Neural cell (in vitro differentiated cells): Measurements from ENCODE around the gene HMGCR. TPM values are rescaled to one million over a fixed set of nuclear protein-coding genes. Genes with fewer than 3 reads are reported as not detected.

Experiments
- H2AFZ ChIP-seq: fragments of 200-600, 300-800 bp; sonication (generic), shearing (Covaris generic); 2 replicates; pipeline ENCODE4 v1.6.0; 2014; ENCODE audit warnings: low read depth, mild to moderate bottlenecking, antibody characterized with exemption, low read length, moderate library complexity
- H3F3A ChIP-seq: fragments of 200-600 bp; shearing (Covaris generic); 2 replicates; pipeline ENCODE4 v1.6.1; 2016; ENCODE audit warnings: mild to moderate bottlenecking, moderate library complexity, mixed read lengths, antibody characterized with exemption, low read length; ENCODE audit not compliant: insufficient read depth, poor library complexity, severe bottlenecking
- H3K27ac ChIP-seq: fragments of 200-600, 300-800 bp; sonication (generic), shearing (Covaris generic); 2 replicates; pipeline ENCODE4 v1.5.1; 2014; ENCODE audit warnings: mild to moderate bottlenecking, low read length, moderate library complexity
- H3K27me3 ChIP-seq: fragments of 300-800, 200-600 bp; sonication (generic), shearing (Covaris generic); 2 replicates; pipeline ENCODE4 v1.6.0; 2014; ENCODE audit warnings: mild to moderate bottlenecking, low read depth, low read length, moderate library complexity; ENCODE audit not compliant: insufficient read depth
- H3K36me3 ChIP-seq: fragments of 300-800, 200-600 bp; sonication (generic), shearing (Covaris generic); 2 replicates; pipeline ENCODE4 v1.5.1; 2014; ENCODE audit warnings: mild to moderate bottlenecking, antibody characterized with exemption, low read length, moderate library complexity; ENCODE audit not compliant: insufficient read depth
- H3K4me2 ChIP-seq: fragments of 300-800, 200-600 bp; sonication (generic), shearing (Covaris generic); 2 replicates; pipeline ENCODE4 v1.6.0; 2014; ENCODE audit warnings: mild to moderate bottlenecking, low read length
- H3K4me3 ChIP-seq: fragments of 300-800, 200-600 bp; sonication (generic), shearing (Covaris generic); 2 replicates; pipeline ENCODE4 v1.5.1; 2014; ENCODE audit warnings: mild to moderate bottlenecking, low read length, moderate library complexity
- H3K79me2 ChIP-seq: fragments of 200-600 bp; shearing (Covaris generic); replicated peaks from 2 replicates; pipeline ENCODE4 v1.6.0; 2014; ENCODE audit warnings: mild to moderate bottlenecking, low read length, moderate library complexity; ENCODE audit not compliant: insufficient read depth
- H3K9ac ChIP-seq: fragments of 300-800, 200-600 bp; sonication (generic), shearing (Covaris generic); 2 replicates; pipeline ENCODE4 v1.6.1; 2016; ENCODE audit warnings: mild to moderate bottlenecking, low read length, mixed read lengths
- H3K9me2 ChIP-seq: fragments of 200-600 bp; shearing (Covaris generic); 2 replicates; pipeline ENCODE4 v1.6.1; 2016; ENCODE audit warnings: mild to moderate bottlenecking, low read length, mixed read lengths; ENCODE audit not compliant: insufficient read depth
- H3K9me3 ChIP-seq: fragments of 200-600, 300-800 bp; sonication (generic), shearing (Covaris generic); 2 replicates; pipeline ENCODE4 v1.6.1; 2016; ENCODE audit warnings: mild to moderate bottlenecking, mixed run types, low read length, moderate library complexity, mixed read lengths
- H4K20me1 ChIP-seq: fragments of 200-600 bp; shearing (Covaris generic); 2 replicates; pipeline ENCODE4 v1.6.1; 2016; ENCODE audit warnings: mild to moderate bottlenecking, mixed run types; ENCODE audit not compliant: insufficient read depth
- EP300 ChIP-seq: fragments of 450-650 bp; conservative IDR thresholded peaks from 2 replicates; pipeline ENCODE4 v1.6.1; 2014; ENCODE audit warnings: antibody characterized with exemption, mild to moderate bottlenecking, moderate library complexity; ENCODE audit not compliant: poor library complexity, severe bottlenecking
- EZH2 ChIP-seq: fragments of 200-600, 300-800 bp; shearing (Covaris generic), sonication (generic); IDR thresholded peaks from 2 replicates; pipeline ENCODE4 v1.6.1; 2014; ENCODE audit warnings: antibody characterized with exemption, low read length, borderline replicate concordance, mild to moderate bottlenecking; ENCODE audit not compliant: insufficient read depth, poor library complexity, severe bottlenecking
- MXI1 ChIP-seq: fragments of 450-650 bp; conservative IDR thresholded peaks from 2 replicates; pipeline ENCODE4 v1.6.1; 2014; ENCODE audit warnings: antibody characterized with exemption, mild to moderate bottlenecking; ENCODE audit not compliant: poor library complexity, severe bottlenecking
- POLR2AphosphoS5 ChIP-seq: IDR thresholded peaks from 2 replicates; pipeline ENCODE4 v1.6.1; 2012
- RAD21 ChIP-seq: fragments of 450-650 bp; conservative IDR thresholded peaks from 2 replicates; pipeline ENCODE4 v1.6.1; 2014; ENCODE audit warnings: antibody characterized with exemption, mild to moderate bottlenecking, moderate library complexity
- SMC3 ChIP-seq: fragments of 450-650 bp; conservative IDR thresholded peaks from 2 replicates; pipeline ENCODE4 v1.6.1; 2014; ENCODE audit warnings: antibody characterized with exemption, mild to moderate bottlenecking, moderate library complexity; ENCODE audit not compliant: poor library complexity
- TAF1 ChIP-seq: IDR thresholded peaks from 2 replicates; pipeline ENCODE4 v1.6.1; 2012; ENCODE audit warnings: low read depth
- polyA plus RNA-seq: library from polyadenylated mRNA; depleted of rRNA; stranded (reverse); fragments of >200 nt; gene quantifications from 2 replicates; pipeline ENCODE4 v1.2.3, GENCODE V29; 2014
- TF ChIP-seq, protein P1 (sequence below): IDR thresholded peaks from 2 replicates; pipeline ENCODE4 v1.6.1; 2012; ENCODE audit warnings: borderline replicate concordance
- TF ChIP-seq, protein P2 (sequence below): fragments of 450-650 bp; IDR thresholded peaks from 2 replicates; pipeline ENCODE4 v1.5.1; 2014; ENCODE audit warnings: antibody characterized with exemption, mild to moderate bottlenecking, moderate library complexity; ENCODE audit not compliant: poor library complexity, severe bottlenecking

Gene HMGCR
- polyA plus RNA-seq, 1 donor from 2014 or later = 293 TPM

DNA sequence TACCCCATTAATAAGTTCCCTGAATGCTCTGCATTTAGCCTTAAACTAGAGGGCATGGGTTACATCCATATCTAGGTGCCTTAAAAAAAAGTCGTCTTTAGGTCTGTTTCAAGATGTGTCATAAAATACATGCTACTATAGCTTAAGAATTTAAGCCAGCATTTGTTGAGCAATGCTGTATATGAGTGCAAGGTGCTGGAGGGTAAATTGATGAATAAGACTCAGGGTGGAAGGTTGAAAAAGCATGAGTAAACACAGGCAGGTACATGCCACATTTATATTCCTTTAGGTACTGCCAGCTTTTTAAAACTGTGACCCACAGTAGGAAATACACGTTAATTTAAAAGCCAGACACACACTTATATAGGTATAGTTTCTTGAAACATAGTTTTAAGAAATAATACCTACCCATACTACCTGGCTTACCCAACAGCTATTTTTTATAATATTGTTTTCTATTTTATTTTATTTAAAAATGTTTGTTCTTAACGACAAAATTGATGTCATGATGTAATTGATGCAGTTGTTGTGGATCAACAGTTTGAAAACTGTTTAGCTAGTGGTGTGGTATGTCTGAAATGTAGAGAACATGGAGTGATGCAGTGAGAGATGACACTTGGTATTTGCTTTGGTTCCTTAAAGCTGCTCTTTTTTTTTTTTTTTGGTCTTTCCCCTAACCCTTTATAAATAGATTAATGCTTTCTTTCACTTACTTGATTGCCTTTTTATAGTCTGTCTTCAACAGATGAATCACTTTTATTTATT lies 3.9 kb downstream of the HMGCR start:
- no peaks in the 10 kb centered on the region for H3K27me3 ChIP-seq
- peak overlapping the region; percentile 97 for H3K4me3 ChIP-seq

DNA sequence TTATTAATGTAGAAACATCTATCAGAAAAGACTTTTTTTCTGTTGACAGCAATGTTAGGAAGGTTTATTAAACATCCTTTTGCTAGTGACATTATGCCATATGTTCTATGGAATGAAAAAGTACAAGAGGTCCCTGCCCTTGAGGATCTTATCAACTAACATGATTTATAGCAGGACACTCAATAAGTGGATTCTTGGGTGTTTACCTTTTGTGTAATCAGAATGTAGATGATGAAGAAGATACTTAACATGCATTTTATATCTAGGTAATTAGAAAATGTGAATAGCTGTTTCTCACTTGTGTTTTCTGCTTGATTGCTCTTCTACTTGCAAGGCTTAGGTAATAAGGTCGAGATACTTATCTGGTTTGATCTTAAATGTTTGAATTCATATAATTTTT lies 4.9 kb downstream of the HMGCR start:
- H2AFZ ChIP-seq = no peak overlapping the region
- H3K27me3 ChIP-seq = no peaks in the 10 kb centered on the region
- peaks cover 25% of the 10 kb centered on the region for H4K20me1 ChIP-seq
- no peaks in the 10 kb centered on the region for H3K9me3 ChIP-seq
- no peaks in the 10 kb centered on the region for H3F3A ChIP-seq
- no peak overlapping the region for H3K9ac ChIP-seq
- H3K4me2 ChIP-seq = peak overlapping the region; percentile 13
- no peak overlapping the region for H3K27ac ChIP-seq
- no peak for TF ChIP-seq TAF1
- TF ChIP-seq, protein P1, sequence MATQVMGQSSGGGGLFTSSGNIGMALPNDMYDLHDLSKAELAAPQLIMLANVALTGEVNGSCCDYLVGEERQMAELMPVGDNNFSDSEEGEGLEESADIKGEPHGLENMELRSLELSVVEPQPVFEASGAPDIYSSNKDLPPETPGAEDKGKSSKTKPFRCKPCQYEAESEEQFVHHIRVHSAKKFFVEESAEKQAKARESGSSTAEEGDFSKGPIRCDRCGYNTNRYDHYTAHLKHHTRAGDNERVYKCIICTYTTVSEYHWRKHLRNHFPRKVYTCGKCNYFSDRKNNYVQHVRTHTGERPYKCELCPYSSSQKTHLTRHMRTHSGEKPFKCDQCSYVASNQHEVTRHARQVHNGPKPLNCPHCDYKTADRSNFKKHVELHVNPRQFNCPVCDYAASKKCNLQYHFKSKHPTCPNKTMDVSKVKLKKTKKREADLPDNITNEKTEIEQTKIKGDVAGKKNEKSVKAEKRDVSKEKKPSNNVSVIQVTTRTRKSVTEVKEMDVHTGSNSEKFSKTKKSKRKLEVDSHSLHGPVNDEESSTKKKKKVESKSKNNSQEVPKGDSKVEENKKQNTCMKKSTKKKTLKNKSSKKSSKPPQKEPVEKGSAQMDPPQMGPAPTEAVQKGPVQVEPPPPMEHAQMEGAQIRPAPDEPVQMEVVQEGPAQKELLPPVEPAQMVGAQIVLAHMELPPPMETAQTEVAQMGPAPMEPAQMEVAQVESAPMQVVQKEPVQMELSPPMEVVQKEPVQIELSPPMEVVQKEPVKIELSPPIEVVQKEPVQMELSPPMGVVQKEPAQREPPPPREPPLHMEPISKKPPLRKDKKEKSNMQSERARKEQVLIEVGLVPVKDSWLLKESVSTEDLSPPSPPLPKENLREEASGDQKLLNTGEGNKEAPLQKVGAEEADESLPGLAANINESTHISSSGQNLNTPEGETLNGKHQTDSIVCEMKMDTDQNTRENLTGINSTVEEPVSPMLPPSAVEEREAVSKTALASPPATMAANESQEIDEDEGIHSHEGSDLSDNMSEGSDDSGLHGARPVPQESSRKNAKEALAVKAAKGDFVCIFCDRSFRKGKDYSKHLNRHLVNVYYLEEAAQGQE = no peak
- no peak for TF ChIP-seq POLR2AphosphoS5
- TF ChIP-seq MXI1 = no peak
- no peak for TF ChIP-seq EP300
- TF ChIP-seq, protein P2, sequence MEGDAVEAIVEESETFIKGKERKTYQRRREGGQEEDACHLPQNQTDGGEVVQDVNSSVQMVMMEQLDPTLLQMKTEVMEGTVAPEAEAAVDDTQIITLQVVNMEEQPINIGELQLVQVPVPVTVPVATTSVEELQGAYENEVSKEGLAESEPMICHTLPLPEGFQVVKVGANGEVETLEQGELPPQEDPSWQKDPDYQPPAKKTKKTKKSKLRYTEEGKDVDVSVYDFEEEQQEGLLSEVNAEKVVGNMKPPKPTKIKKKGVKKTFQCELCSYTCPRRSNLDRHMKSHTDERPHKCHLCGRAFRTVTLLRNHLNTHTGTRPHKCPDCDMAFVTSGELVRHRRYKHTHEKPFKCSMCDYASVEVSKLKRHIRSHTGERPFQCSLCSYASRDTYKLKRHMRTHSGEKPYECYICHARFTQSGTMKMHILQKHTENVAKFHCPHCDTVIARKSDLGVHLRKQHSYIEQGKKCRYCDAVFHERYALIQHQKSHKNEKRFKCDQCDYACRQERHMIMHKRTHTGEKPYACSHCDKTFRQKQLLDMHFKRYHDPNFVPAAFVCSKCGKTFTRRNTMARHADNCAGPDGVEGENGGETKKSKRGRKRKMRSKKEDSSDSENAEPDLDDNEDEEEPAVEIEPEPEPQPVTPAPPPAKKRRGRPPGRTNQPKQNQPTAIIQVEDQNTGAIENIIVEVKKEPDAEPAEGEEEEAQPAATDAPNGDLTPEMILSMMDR = no peak
- TF ChIP-seq EZH2 = no peak
- no peak for TF ChIP-seq SMC3
- TF ChIP-seq RAD21 = no peak
- no peaks in the 10 kb centered on the region for H3K9me2 ChIP-seq
- peaks cover 95% of the 10 kb centered on the region for H3K79me2 ChIP-seq
- H3K36me3 ChIP-seq = peaks cover 4% of the 10 kb centered on the region
- H3K4me3 ChIP-seq = peak overlapping the region; percentile 97

More for the DNA sequence above, 3.9 kb downstream of the HMGCR start:
- H3K4me2 ChIP-seq = peak overlapping the region; percentile 68
- peaks cover 85% of the 10 kb centered on the region for H3K79me2 ChIP-seq
- no peaks in the 10 kb centered on the region for H3K9me3 ChIP-seq
- no peaks in the 10 kb centered on the region for H3K9me2 ChIP-seq
- TF ChIP-seq, protein P1 = no peak
- no peak for TF ChIP-seq RAD21
- no peak for TF ChIP-seq TAF1
- no peak for TF ChIP-seq MXI1
- no peak for TF ChIP-seq SMC3
- TF ChIP-seq, protein P2 = no peak
- TF ChIP-seq EP300 = no peak
- TF ChIP-seq EZH2 = no peak
- no peak for TF ChIP-seq POLR2AphosphoS5
- no peak overlapping the region for H3K9ac ChIP-seq
- peaks cover 4% of the 10 kb centered on the region for H3K36me3 ChIP-seq
- H3F3A ChIP-seq = no peaks in the 10 kb centered on the region
- H4K20me1 ChIP-seq = peaks cover 25% of the 10 kb centered on the region
- H3K27ac ChIP-seq = no peak overlapping the region
- no peak overlapping the region for H2AFZ ChIP-seq
